HepG2 (cell line): ENCODE measurements around the gene GRIN3B. TPM values are rescaled to one million over a fixed set of nuclear protein-coding genes. Genes with fewer than 3 reads are reported as not detected.

Source experiments
- AHR ChIP-seq: IDR thresholded peaks from 2 replicates; pipeline ENCODE4 v1.6.1; 2018; ENCODE audit warnings: missing genetic modification reagents, missing compliant biosample characterization
- HDAC1 ChIP-seq: sonication (generic); formaldehyde crosslinking; IDR thresholded peaks from 2 replicates; pipeline ENCODE4 v1.5.1; 2020; ENCODE audit warnings: mild to moderate bottlenecking, missing genetic modification reagents
- MAFG ChIP-seq: sonication (generic); formaldehyde crosslinking; IDR thresholded peaks from 2 replicates; pipeline ENCODE4 v1.5.1; 2020; ENCODE audit warnings: mild to moderate bottlenecking, missing genetic modification reagents
- NFKB2 ChIP-seq: sonication (generic); formaldehyde crosslinking; IDR thresholded peaks from 2 replicates; pipeline ENCODE4 v1.4.0; 2020; ENCODE audit warnings: missing genetic modification reagents, borderline replicate concordance
- RFX5 ChIP-seq: IDR thresholded peaks from 2 replicates; pipeline ENCODE4 v1.6.1; 2011; ENCODE audit warnings: low read depth, low read length, improper control_type of control experiment
- SMAD1 ChIP-seq: sonication (generic); formaldehyde crosslinking; IDR thresholded peaks from 2 replicates; pipeline ENCODE4 v1.4.0; 2020; ENCODE audit warnings: missing genetic modification reagents, low read depth, mild to moderate bottlenecking, borderline replicate concordance
- TCF7L2 ChIP-seq: IDR thresholded peaks from 2 replicates; pipeline ENCODE4 v1.6.1; 2011; ENCODE audit warnings: mild to moderate bottlenecking, low read depth, low read length, moderate library complexity
- ZBTB21 ChIP-seq: sonication (generic); formaldehyde crosslinking; IDR thresholded peaks from 2 replicates; pipeline ENCODE4 v1.4.0; 2020; ENCODE audit warnings: missing genetic modification reagents
- ZFP37 ChIP-seq: sonication (generic); formaldehyde crosslinking; IDR thresholded peaks from 2 replicates; pipeline ENCODE4 v1.4.0; 2020; ENCODE audit warnings: missing genetic modification reagents, borderline replicate concordance
- ZFYVE20 ChIP-seq: sonication (generic); formaldehyde crosslinking; IDR thresholded peaks from 2 replicates; pipeline ENCODE4 v1.8.0; 2023; ENCODE audit warnings: low read depth, mild to moderate bottlenecking, moderate library complexity, missing genetic modification reagents, borderline replicate concordance
- ZNF446 ChIP-seq: sonication (generic); formaldehyde crosslinking; IDR thresholded peaks from 2 replicates; pipeline ENCODE4 v1.5.0; 2020; ENCODE audit warnings: mild to moderate bottlenecking, missing genetic modification reagents
- ZNF720 ChIP-seq: sonication (generic); formaldehyde crosslinking; IDR thresholded peaks from 2 replicates; pipeline ENCODE4 v1.4.0; 2020; ENCODE audit warnings: missing genetic modification reagents
- ZNF850 ChIP-seq: sonication (generic); formaldehyde crosslinking; conservative IDR thresholded peaks from 2 replicates; pipeline ENCODE4 v1.9.0; 2021; ENCODE audit warnings: mild to moderate bottlenecking, missing genetic modification reagents
- polyA plus RNA-seq, 8 experiments: library from polyadenylated mRNA; depleted of rRNA in 3 of 8; stranded (reverse) in 7 of 8; unstranded in 1 of 8; fragments of >200 nt; fragmentation: Illumina TruSeq in 4 of 8; extraction: Trizol in 4 of 8; gene quantifications; 2 replicates each; pipeline versions ENCODE4 v1.2.1 to v1.2.3, GENCODE V29; 2011 to 2016; ENCODE audit warnings: low read depth in 4 of 8, missing spikeins in 1 of 8, mixed read lengths in 1 of 8; ENCODE audit not compliant: insufficient read depth in 1 of 8
- total RNA-seq, 5 experiments: library from RNA; depleted of rRNA; stranded (reverse); fragments of >200 nt; fragmentation: Illumina TruSeq; extraction: Trizol; gene quantifications; 2 replicates each; pipeline ENCODE4 v1.2.3, GENCODE V29; 2016; ENCODE audit warnings: low read depth in 1 of 5
- TF ChIP-seq, protein P1 (sequence below): sonication (generic); formaldehyde crosslinking; conservative IDR thresholded peaks from 2 replicates; pipeline ENCODE4 v1.4.0; 2020; ENCODE audit warnings: mild to moderate bottlenecking, missing genetic modification reagents, moderate library complexity
- TF ChIP-seq, protein P2 (sequence below): sonication (generic); formaldehyde crosslinking; conservative IDR thresholded peaks from 2 replicates; pipeline ENCODE4 v1.8.0; 2022; ENCODE audit warnings: low read depth, missing genetic modification reagents
- TF ChIP-seq, protein P3 (sequence below): IDR thresholded peaks from 2 replicates; pipeline ENCODE4 v1.6.1; 2016; ENCODE audit warnings: low read depth, missing genetic modification reagents, missing compliant biosample characterization
- TF ChIP-seq, protein P4 (sequence below): fragments of 450-650 bp; IDR thresholded peaks from 2 replicates; pipeline ENCODE4 v1.6.1; 2016

GRIN3B gene
- total and polyA plus RNA-seq, 2 of the 13 experiments (the other 11 are each of a cell fraction or from before 2014, with no cell fraction given) = 0.07 to 0.20 TPM

DNA sequence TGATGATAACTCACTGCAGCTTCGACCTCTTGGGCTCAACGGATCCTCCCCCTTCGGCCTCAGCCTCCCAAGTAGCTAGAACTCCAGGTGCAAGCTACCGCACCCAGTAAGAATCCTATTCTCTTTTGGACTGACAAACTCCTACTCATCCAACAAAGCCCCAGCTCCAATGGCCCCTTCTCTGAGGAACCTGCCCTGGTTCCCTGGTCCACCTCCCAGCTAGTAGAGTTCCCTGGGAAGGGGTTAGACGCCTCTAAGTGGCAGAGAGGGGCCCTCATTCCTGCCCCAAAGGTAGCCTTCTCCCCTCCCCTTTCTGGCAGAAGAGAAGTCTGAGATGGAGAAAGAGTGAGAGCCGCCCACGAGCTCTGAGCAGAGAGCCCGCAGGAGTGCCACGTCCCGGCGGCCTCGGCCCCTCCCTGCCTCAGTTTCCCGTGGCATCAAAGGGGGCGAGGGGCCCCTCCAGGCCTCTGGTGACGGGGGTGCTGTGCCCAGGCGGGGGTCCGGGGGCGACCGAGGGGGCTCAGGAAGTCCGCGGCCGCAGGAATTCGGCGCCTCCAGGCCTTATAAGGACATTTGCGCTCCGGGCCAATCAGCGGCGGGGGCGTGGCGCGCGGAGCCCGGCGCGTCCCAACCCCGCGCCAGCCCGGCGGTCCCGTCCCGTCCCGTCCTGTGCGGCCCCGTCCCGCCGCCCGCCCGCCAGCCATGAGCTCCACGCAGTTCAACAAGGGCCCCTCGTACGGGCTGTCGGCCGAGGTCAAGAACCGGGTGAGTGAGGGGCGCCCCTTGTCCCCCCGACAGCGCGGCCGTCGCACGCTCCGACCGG is 26.0 kb downstream of the GRIN3B start, which contains the start of gene CNN2 (continued):
- TF ChIP-seq, protein P1, sequence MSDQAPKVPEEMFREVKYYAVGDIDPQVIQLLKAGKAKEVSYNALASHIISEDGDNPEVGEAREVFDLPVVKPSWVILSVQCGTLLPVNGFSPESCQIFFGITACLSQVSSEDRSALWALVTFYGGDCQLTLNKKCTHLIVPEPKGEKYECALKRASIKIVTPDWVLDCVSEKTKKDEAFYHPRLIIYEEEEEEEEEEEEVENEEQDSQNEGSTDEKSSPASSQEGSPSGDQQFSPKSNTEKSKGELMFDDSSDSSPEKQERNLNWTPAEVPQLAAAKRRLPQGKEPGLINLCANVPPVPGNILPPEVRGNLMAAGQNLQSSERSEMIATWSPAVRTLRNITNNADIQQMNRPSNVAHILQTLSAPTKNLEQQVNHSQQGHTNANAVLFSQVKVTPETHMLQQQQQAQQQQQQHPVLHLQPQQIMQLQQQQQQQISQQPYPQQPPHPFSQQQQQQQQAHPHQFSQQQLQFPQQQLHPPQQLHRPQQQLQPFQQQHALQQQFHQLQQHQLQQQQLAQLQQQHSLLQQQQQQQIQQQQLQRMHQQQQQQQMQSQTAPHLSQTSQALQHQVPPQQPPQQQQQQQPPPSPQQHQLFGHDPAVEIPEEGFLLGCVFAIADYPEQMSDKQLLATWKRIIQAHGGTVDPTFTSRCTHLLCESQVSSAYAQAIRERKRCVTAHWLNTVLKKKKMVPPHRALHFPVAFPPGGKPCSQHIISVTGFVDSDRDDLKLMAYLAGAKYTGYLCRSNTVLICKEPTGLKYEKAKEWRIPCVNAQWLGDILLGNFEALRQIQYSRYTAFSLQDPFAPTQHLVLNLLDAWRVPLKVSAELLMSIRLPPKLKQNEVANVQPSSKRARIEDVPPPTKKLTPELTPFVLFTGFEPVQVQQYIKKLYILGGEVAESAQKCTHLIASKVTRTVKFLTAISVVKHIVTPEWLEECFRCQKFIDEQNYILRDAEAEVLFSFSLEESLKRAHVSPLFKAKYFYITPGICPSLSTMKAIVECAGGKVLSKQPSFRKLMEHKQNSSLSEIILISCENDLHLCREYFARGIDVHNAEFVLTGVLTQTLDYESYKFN = no peak
- TF ChIP-seq RFX5 (no peak), NFKB2 (0 out of 2 replicates have a peak, but pooled peaks have one; percentile 22), ZNF850 (CRISPR knock-in tag) (no peak), ZNF720 (CRISPR knock-in tag) (no peak), ZFP37 (CRISPR knock-in tag) (no peak), AHR (no peak), HDAC1 (CRISPR knock-in tag) (peak; percentile 67), MAFG (CRISPR knock-in tag) (no peak), SMAD1 (CRISPR knock-in tag) (no peak), ZNF446 (CRISPR knock-in tag) (peak; percentile 43; the same call in 1 of the 2 replicates), ZBTB21 (CRISPR knock-in tag) (no peak), TCF7L2 (no peak), ZFYVE20 (CRISPR knock-in tag) (no peak)
- TF ChIP-seq, protein P2, sequence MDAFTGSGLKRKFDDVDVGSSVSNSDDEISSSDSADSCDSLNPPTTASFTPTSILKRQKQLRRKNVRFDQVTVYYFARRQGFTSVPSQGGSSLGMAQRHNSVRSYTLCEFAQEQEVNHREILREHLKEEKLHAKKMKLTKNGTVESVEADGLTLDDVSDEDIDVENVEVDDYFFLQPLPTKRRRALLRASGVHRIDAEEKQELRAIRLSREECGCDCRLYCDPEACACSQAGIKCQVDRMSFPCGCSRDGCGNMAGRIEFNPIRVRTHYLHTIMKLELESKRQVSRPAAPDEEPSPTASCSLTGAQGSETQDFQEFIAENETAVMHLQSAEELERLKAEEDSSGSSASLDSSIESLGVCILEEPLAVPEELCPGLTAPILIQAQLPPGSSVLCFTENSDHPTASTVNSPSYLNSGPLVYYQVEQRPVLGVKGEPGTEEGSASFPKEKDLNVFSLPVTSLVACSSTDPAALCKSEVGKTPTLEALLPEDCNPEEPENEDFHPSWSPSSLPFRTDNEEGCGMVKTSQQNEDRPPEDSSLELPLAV (CRISPR knock-in tag) = no peak
- TF ChIP-seq, protein P3, sequence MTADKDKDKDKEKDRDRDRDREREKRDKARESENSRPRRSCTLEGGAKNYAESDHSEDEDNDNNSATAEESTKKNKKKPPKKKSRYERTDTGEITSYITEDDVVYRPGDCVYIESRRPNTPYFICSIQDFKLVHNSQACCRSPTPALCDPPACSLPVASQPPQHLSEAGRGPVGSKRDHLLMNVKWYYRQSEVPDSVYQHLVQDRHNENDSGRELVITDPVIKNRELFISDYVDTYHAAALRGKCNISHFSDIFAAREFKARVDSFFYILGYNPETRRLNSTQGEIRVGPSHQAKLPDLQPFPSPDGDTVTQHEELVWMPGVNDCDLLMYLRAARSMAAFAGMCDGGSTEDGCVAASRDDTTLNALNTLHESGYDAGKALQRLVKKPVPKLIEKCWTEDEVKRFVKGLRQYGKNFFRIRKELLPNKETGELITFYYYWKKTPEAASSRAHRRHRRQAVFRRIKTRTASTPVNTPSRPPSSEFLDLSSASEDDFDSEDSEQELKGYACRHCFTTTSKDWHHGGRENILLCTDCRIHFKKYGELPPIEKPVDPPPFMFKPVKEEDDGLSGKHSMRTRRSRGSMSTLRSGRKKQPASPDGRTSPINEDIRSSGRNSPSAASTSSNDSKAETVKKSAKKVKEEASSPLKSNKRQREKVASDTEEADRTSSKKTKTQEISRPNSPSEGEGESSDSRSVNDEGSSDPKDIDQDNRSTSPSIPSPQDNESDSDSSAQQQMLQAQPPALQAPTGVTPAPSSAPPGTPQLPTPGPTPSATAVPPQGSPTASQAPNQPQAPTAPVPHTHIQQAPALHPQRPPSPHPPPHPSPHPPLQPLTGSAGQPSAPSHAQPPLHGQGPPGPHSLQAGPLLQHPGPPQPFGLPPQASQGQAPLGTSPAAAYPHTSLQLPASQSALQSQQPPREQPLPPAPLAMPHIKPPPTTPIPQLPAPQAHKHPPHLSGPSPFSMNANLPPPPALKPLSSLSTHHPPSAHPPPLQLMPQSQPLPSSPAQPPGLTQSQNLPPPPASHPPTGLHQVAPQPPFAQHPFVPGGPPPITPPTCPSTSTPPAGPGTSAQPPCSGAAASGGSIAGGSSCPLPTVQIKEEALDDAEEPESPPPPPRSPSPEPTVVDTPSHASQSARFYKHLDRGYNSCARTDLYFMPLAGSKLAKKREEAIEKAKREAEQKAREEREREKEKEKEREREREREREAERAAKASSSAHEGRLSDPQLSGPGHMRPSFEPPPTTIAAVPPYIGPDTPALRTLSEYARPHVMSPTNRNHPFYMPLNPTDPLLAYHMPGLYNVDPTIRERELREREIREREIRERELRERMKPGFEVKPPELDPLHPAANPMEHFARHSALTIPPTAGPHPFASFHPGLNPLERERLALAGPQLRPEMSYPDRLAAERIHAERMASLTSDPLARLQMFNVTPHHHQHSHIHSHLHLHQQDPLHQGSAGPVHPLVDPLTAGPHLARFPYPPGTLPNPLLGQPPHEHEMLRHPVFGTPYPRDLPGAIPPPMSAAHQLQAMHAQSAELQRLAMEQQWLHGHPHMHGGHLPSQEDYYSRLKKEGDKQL = no peak
- TF ChIP-seq, protein P4, sequence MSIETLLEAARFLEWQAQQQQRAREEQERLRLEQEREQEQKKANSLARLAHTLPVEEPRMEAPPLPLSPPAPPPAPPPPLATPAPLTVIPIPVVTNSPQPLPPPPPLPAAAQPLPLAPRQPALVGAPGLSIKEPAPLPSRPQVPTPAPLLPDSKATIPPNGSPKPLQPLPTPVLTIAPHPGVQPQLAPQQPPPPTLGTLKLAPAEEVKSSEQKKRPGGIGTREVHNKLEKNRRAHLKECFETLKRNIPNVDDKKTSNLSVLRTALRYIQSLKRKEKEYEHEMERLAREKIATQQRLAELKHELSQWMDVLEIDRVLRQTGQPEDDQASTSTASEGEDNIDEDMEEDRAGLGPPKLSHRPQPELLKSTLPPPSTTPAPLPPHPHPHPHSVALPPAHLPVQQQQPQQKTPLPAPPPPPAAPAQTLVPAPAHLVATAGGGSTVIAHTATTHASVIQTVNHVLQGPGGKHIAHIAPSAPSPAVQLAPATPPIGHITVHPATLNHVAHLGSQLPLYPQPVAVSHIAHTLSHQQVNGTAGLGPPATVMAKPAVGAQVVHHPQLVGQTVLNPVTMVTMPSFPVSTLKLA = no peak
